Stimulated activated naive CD8-positive, alpha-beta T cell treated with anti-CD3 and anti-CD28 coated beads, Interleukin-15, amount 100 ng/mL, for 72 hours (primary cell): ENCODE results near the gene GAPVD1.

Source experiments
- ATAC-seq: fragments of 150-1000 bp; cut with Tn5 transposase; 2 replicates; pipeline ENCODE4 v1.10.0; 2021; ENCODE audit warnings: mild to moderate bottlenecking, moderate library complexity
- DNase-seq, 2 donors: peaks; one replicate each; pipeline ENCODE4 v3.0.0; 2021 to 2022
- H3K27ac Mint-ChIP-seq, 2 donors: one replicate each; pipeline ENCODE4 v1.8.0; 2022; ENCODE audit warnings: mild to moderate bottlenecking in 2 of 2, mixed read lengths in 2 of 2, moderate library complexity in 2 of 2
- H3K27me3 Mint-ChIP-seq: one replicate; pipeline ENCODE4 v1.8.0; 2022; ENCODE audit warnings: mixed read lengths
- H3K4me1 Mint-ChIP-seq: one replicate; pipeline ENCODE4 v1.8.0; 2022; ENCODE audit warnings: mild to moderate bottlenecking, mixed read lengths
- H3K4me3 Mint-ChIP-seq, 2 donors: one replicate each; pipeline ENCODE4 v1.8.0; 2022; ENCODE audit warnings: mild to moderate bottlenecking in 2 of 2, mixed read lengths in 2 of 2, moderate library complexity in 1 of 2
- H3K9me3 Mint-ChIP-seq, 2 donors: one replicate each; pipeline ENCODE4 v1.8.0; 2022; ENCODE audit warnings: mixed read lengths in 2 of 2

The GAPVD1 gene

DNA sequence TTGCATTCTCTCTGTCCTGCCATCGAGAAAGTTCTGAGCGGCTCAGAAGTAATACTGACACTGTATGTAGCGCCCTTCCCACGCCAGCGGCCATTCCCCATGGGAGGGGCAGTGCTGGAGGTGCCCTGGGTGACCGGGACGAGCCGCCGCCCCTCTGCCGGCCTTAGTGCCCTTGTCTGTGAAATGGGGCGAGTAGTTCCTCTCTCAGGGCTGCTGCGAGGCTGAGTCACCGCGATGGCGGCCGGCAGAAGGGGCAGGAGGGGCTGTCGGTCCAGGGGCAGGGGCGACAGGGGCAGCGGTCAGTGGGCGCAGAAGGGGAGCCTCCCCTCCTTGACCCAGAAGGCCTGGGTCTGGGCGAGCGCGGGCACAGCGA, 148.9 kb downstream of the GAPVD1 start:
- H3K27ac Mint-ChIP-seq, result no peak overlapping the region
- H3K4me3 Mint-ChIP-seq, result no peak overlapping the region
- H3K27me3 Mint-ChIP-seq, result peaks cover 57% of the 10 kb centered on the region
- DNase-seq (no peak), ATAC-seq (no peak)
- peaks cover 28% of the 10 kb centered on the region for H3K4me1 Mint-ChIP-seq
- H3K9me3 Mint-ChIP-seq, result no peaks in the 10 kb centered on the region

GRCh38 chr9:125411171-125411756, 149.6 kb downstream of the GAPVD1 start:
- ATAC-seq (no peak), DNase-seq (no peak)
- H3K4me1 Mint-ChIP-seq, result peaks cover 28% of the 10 kb centered on the region
- H3K4me3 Mint-ChIP-seq, result no peak overlapping the region
- H3K27me3 Mint-ChIP-seq, result peaks cover 55% of the 10 kb centered on the region
- no peaks in the 10 kb centered on the region for H3K9me3 Mint-ChIP-seq
- no peak overlapping the region for H3K27ac Mint-ChIP-seq

DNA sequence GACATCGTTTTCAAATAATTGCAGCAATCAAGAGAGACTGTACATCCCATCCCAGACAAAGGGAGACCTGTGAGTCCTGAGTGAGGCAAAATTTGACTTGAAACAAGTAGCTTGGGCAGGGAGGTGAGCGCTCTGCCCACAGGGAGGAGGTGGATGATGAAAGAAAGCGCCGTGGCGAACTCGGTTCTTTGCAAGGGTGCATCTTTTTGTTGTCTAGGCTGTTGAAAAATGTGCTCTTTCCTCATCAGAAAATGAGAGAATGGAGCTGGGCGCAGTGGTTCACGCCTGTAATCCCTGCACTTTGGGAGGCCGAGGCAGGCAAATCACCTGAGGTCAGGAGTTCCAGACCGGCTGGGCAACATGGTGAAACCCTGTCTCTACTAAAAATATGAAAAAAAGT, 150.5 kb downstream of the GAPVD1 start:
- DNase-seq, result no peak
- Mint-ChIP-seq H3K27me3 (peaks cover 46% of the 10 kb centered on the region), H3K9me3 (no peaks in the 10 kb centered on the region), H3K4me1 (peaks cover 26% of the 10 kb centered on the region), H3K27ac (no peak overlapping the region), H3K4me3 (no peak overlapping the region)
- no peak for ATAC-seq

GRCh38 chr9:125413579-125413978, 152.0 kb downstream of the GAPVD1 start:
- Mint-ChIP-seq H3K27ac (peak overlapping the region in 1 of 2 donors; percentile 14), H3K4me3 (no peak overlapping the region), H3K9me3 (no peaks in the 10 kb centered on the region), H3K27me3 (peaks cover 33% of the 10 kb centered on the region), H3K4me1 (peaks cover 17% of the 10 kb centered on the region)
- no peak for DNase-seq
- ATAC-seq, result no peak

- ATAC-seq, result no peak
- Mint-ChIP-seq H3K4me3 (no peak overlapping the region), H3K27me3 (peaks cover 13% of the 10 kb centered on the region)
Observed at GRCh38 chr9:125415583-125416460, 154.2 kb downstream of the GAPVD1 start.

GRCh38 chr9:125416517-125416916, 154.9 kb downstream of the GAPVD1 start:
- peaks cover 8% of the 10 kb centered on the region for H3K27me3 Mint-ChIP-seq
- DNase-seq (no peak), ATAC-seq (no peak)
- H3K4me3 Mint-ChIP-seq, result no peak overlapping the region
- H3K27ac Mint-ChIP-seq, result no peak overlapping the region
- no peaks in the 10 kb centered on the region for H3K9me3 Mint-ChIP-seq
- H3K4me1 Mint-ChIP-seq, result no peaks in the 10 kb centered on the region

More at GRCh38 chr9:125415583-125416460, 154.2 kb downstream of the GAPVD1 start:
- no peaks in the 10 kb centered on the region for H3K9me3 Mint-ChIP-seq
- no peak overlapping the region for H3K27ac Mint-ChIP-seq
- H3K4me1 Mint-ChIP-seq, result no peaks in the 10 kb centered on the region
- no peak for DNase-seq
